K562 (cell line): Measurements from ENCODE around the gene SMAD7. TPM values are rescaled to one million over a fixed set of nuclear protein-coding genes. Genes with fewer than 3 reads are reported as not detected.

Experiments
- CREM ChIP-seq: IDR thresholded peaks from 2 replicates; pipeline ENCODE4 v1.6.1; 2014; ENCODE audit warnings: antibody characterized with exemption, low read depth
- CXXC5 ChIP-seq: fragments of 250-450 bp; sonication (Bioruptor Pico); IDR thresholded peaks from 2 replicates; pipeline ENCODE4 v1.8.0; 2022; ENCODE audit warnings: inconsistent platforms, mild to moderate bottlenecking, moderate library complexity
- HNRNPLL ChIP-seq: fragments of 200-400 bp; formaldehyde crosslinking; IDR thresholded peaks from 2 replicates; pipeline ENCODE4 v1.6.1; 2017; ENCODE audit warnings: low read length, low read depth, mild to moderate bottlenecking; ENCODE audit not compliant: poor library complexity, severe bottlenecking
- NR2C2 ChIP-seq, 2 experiments: fragments of 200-800 bp in 1 of 2; sonication (Bioruptor generic) in 1 of 2; sonication (generic) in 1 of 2; formaldehyde crosslinking in 1 of 2; IDR thresholded peaks; 2 replicates each; pipeline versions ENCODE4 v1.6.1 to v1.8.0; 2016 to 2022; ENCODE audit warnings: mild to moderate bottlenecking in 1 of 2, missing compliant biosample characterization in 1 of 2, missing genetic modification characterization in 1 of 2, missing genetic modification reagents in 1 of 2
- ZFX ChIP-seq: sonication (generic); formaldehyde crosslinking; IDR thresholded peaks from 2 replicates; pipeline ENCODE4 v1.8.0; 2022; ENCODE audit warnings: mild to moderate bottlenecking, missing genetic modification reagents, moderate library complexity
- polyA plus RNA-seq, 8 experiments: library from polyadenylated mRNA; depleted of rRNA in 4 of 8; stranded (reverse) in 5 of 8; unstranded in 3 of 8; fragments of >200 nt; fragmentation: Nextera tagmentation in 2 of 8; fragmentation: Illumina TruSeq in 1 of 8; extraction: Ambion mirVana in 2 of 8; extraction: Trizol in 1 of 8; gene quantifications; 2 replicates each; pipeline versions ENCODE4 v1.2.1 to v1.2.3, GENCODE V29; 2011 to 2014; ENCODE audit warnings: inconsistent platforms in 1 of 8, missing spikeins in 1 of 8
- total RNA-seq, 7 experiments: library from RNA; depleted of rRNA in 6 of 7; stranded (reverse); fragments of >200 nt in 6 of 7; fragmentation: Illumina TruSeq in 2 of 7; extraction: Trizol in 2 of 7; gene quantifications; 2 replicates each; pipeline versions ENCODE4 v1.2.1 to v1.2.3, GENCODE V29; 2011 to 2021; ENCODE audit warnings: low replicate concordance in 1 of 7
- TF ChIP-seq, protein P1 (sequence below): fragments of 200-800 bp; sonication (Bioruptor generic); IDR thresholded peaks from 2 replicates; pipeline ENCODE4 v1.6.1; 2017; ENCODE audit warnings: missing genetic modification characterization, missing compliant biosample characterization

SMAD7 gene
- total and polyA plus RNA-seq, 9 of the 15 experiments (the other 6 are each of a cell fraction or from before 2014, with no cell fraction given) = 0.13 to 3.0 (median 1.6) TPM

DNA sequence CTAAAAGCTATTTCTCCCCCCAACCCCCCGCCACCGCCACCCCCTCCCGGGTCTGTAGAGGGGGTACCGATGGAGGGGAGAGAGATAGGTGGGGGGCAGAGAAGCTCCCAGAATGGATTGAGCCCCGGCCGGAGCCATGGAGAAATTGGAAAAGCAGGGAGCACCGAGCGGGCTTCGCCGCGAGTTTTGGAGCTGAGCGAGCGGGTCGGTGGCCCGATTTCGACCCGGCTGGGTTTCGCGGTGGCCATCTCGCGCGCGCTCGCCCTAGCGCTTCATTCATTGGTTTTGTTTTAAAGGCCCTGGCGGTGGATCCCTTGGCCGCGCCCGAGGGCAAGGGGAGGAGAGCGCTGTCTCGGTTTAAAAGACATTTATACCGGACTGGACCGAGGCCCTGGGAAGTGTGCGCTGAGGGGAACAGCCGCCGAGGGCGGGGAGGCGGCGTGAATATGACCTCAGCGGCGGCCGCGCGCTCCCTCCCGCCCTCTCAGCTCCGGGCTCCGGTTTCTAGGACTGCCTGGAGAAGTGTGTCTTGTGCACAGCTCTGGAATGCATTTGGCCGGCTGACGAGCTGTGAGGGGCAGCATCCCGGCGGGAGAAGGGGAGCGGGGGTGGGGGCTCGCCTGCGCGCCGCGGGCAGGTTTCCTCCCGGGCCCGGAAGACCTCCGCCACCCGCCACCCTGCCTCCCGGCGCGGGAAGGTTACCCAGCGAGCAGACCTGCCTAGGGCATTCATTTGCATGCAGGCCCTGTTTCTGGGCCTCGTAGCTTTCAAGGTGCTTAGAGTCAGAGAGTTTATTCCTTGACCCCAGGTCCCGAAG is 1.7 kb upstream of the SMAD7 start (continued):
- TF ChIP-seq, protein P1, sequence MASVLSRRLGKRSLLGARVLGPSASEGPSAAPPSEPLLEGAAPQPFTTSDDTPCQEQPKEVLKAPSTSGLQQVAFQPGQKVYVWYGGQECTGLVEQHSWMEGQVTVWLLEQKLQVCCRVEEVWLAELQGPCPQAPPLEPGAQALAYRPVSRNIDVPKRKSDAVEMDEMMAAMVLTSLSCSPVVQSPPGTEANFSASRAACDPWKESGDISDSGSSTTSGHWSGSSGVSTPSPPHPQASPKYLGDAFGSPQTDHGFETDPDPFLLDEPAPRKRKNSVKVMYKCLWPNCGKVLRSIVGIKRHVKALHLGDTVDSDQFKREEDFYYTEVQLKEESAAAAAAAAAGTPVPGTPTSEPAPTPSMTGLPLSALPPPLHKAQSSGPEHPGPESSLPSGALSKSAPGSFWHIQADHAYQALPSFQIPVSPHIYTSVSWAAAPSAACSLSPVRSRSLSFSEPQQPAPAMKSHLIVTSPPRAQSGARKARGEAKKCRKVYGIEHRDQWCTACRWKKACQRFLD (CRISPR knock-in tag) = 0 out of 2 replicates have a peak, but pooled peaks have one; percentile 19
- TF ChIP-seq CREM (peak; percentile 66; the same call in 1 of the 2 replicates), ZFX (CRISPR knock-in tag) (peak; percentile 84), HNRNPLL (peak; percentile 28), NR2C2 (CRISPR knock-in tag; IDR thresholded peaks at IDR 0.05) (no peak), NR2C2 (tag; IDR thresholded peaks at IDR 0.05) (peak; percentile 46; the same call in 1 of the 2 replicates), CXXC5 (CRISPR knock-in tag) (peak; percentile 74)
- TF ChIP-seq, all 486 proteins: peak for 45
